NCI-H1105 treated with DMSO at 0.1 percent for 48 hours (cell line): ENCODE data around the gene ATXN7L1.
"Not testable (repeated sequence)": the region's sequence is repeated elsewhere in the genome, so short reads cannot be mapped to it uniquely, and the experiment has no call there.

Experiments
- DNase-seq: peaks from one replicate; lab custom pipeline; 2025; lab: John Stamatoyannopoulos, UW

Gene ATXN7L1

DNA sequence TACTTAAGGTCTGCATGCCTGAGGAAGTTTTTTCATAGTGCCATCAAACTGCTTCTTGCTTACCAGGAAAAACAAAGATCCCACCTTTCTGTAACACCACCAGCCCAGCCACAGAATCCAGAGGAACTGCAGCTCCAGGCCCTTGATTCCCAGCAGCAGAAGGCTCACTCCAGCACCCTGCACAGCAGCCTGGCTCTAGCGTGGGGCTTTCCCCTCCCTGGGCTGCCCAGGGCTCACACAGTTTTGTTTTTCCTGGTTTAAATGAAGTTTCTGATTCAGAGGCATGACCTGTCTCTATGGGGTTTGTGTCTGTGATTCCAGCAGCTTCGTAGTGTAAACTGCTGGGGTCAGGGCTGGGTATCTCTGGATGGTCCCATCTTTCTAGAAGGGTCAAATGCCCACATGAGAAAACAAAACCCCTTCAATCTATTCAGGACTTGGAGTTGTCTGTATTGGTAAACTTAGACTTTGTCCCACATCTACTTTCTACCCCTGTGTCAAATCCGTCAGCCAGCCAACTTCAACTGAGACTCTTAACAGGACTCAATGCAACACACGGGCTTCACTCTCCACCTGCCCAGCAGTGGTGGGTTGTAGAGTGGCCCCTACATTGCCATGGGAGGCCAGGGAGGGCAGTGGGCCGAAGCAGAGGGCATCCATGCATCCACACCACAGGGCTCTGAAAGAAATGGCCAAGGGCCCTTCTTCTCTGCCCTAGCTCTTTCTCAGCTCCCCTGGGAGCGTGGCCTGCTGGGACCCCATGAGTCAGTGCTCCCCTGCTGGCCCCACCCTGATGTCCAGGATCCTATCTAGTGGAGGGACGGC, 73.6 kb downstream of the ATXN7L1 start:
- DNase-seq, result no peak

DNA sequence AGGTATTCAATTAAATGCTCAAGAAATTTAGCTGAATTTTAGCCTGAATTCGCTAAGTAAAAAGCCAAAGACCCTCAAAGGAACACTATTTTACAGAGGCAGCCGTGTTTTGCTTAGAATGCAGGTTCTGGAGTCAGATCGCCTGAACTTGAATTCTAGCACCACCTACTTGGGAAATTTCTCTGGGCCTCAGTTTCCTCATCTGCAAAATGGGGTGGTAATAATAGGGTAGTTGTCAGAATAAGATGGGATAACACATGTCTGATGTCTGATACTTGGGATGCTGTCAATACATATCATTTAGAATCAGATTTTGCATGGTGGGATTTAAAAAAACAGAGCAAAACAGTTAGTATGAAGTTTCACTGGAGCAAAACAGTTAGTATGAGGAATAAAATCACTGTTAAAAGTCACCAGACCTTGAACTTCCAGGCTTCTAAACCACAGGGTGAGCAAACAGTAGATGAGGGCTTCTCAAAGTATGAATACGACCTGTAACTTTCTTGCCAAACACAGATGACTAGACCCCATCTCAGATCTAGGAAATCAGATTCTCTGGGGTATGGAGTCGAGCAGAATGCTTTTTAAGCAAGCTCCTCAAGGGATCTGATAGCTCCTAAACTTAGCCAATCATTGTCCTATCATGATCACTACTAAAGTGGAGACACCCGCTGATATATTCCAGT, 75.4 kb downstream of the ATXN7L1 start:
- DNase-seq, result no peak

DNA sequence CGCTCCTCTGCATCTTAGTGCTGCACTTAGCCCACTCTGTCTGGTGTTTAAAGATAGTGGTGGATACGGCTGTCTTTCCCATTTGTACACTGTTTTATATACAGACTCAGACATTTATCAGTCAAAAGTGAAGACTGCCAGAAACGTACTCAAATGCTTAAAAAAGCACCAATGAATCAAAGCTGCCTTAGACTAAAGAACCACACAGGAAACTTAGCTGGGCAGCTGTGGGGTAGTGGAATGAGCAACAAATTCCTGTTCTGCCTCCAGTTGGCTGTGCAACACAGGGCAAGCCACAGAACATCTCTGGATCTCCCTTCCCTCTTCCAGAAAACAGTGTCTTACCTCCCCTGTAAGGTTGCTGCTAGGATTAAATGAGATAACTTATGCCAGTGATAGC, 76.0 kb downstream of the ATXN7L1 start:
- no peak for DNase-seq

DNA sequence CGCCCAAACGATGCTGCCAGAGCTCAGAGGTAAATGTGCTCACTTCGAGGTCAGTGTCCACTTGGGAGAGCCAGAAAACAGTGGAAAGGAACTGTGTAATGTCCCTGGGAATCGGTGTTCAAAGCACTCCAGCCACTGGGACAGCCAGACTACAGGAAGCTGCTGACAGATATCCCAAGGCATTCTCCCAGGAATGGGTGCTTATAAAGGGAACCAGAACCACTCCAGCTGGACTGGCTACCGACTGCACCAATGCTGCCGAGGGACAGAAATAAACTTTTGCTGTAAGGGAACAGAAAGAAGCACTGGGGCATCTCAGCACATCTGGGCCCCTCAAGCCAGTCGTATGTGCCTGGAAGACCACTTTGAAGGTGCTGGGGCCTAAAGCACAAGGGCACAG, 76.7 kb downstream of the ATXN7L1 start:
- DNase-seq, result no peak

DNA sequence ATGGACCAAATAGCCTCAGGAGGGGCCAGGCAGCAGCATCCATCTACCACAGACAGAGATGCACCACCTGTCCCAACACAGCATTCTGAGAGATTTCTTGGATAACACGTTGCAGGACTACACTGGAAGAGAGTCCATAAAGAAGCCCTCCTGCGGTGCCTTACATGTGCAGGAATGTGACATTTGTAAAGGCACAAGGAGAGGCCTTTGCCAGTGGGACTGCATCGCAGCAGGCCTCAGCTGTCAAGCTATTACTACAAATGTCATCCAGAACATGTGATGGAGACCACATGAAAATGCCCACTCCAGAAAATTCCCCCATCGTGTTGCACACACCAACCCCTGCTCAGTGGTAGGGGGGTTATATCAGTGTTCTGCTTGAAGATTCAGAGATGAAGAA, 77.4 kb downstream of the ATXN7L1 start:
- no peak for DNase-seq

DNA sequence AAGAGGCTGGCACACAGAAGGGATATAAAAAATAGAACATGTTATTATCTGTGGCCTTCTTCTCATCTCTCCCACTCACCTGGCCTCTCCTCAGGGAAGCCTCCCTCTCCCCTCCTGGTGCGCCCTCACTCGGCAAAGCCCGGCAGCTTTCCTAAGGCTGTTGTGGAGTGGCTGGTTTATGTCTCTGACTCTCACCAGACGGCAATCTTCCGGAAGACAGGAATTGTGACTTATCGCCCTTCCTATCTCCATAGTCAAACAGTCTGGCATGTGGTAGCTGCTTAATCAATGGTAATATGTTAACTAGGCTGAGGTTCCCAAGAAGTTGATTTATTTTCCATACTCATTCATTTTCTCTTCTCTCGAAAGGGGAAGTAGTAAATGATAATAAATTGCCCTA, 78.7 kb downstream of the ATXN7L1 start:
- DNase-seq, result no peak

DNA sequence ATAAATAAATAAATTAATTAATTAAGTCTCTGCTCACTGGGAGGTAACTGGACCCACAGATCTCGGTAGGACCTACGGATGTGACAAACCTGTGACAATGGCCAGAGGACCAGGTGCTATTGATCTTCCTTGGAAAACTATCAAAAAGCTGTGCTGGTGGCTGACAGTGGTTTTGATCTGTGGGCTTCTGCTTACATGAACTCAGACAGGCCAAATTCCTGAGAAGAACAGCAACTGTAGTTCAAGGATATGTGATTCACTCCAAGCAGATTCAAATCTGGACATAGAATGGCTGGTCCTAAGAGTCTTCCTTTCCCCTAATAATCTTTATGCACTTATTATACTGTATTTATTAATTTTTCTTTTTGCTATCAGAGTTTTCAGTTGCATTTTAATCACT, 80.0 kb downstream of the ATXN7L1 start:
- no peak for DNase-seq

DNA sequence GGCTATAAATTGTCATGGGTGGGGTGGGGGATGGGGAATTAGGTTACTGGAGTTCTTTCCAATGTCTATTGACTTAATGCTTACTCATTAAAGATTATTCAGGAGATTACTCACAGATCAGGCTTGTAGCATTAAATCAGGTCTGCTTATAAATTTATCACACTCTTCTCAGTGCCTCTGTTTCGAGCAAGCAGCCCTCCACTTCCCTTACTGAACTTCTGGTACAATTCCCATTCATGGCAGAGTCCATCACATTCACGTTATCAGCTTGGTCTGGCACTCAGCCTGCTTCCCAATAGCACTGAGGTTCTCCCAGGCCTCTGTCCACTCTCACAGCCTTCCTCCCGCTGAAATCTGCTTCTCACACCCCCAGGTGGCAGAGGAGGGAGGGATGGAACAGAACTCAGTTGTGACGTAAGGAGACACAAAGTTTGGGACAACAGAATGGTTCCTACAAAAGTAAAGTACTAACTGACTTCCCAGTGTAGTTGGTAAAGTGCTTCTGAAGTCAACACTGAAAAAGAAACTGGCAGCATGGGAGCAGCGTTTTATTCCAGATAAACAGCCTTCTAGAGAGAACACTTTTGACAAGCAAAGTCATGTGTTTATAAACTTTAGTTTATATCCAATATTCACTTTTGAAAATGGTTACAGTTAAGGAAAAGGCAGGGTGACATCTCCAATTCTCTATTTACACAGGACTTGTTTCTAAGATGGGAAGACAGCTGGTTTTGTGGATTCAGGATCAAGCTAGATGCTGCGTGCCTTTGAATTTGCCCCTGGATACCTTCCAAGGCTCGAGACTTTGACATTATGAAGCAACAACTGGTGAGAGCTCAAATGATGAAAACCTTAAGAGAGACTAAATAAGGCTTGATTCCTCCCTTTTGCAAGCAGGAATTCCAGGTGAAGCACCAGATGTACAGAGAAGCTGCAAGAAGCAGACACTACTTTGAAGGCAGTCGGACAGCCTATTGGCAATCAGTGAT, 81.4 kb downstream of the ATXN7L1 start:
- DNase-seq, result no peak

DNA sequence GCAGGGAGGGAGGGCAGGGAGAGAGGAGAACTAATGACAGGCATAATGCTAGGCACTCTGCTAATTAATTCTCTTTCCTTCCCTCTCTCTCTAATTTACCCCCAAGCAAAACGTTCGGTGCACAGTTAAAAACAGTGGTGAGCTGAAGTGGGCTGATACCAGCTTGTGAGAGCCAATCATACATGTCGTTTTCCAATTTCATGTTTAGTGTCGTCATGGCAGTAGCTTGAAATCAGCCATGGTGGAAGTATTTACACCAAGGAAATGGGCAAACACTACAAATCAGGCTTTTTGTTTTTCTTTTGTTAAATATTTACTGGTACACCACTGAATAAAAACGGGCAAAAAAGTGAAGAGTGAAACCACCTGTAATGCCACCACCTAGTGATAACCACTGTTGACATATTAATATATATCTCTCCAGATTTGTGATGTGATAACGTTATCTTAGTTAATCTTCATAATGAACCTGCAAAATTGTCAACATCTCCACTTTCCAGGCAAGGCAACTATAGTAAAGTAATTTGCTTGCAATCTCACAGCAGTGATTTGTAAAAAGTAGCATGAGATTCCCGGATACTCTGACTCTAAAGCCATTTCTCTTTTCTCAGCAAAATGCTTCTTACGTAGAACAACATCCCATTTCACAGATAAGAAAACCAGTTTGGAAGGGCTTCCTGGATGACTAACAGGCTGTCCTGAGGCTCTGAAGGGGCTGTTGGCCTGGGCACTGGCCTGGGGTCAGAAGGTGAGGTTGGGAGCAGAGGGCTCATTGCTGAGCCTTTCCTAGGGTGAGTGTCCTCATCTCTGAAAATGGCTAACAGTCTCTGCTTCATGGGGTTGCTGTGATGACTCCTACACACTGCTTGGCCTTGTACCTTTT, 83.7 kb downstream of the ATXN7L1 start:
- DNase-seq, result no peak

DNA sequence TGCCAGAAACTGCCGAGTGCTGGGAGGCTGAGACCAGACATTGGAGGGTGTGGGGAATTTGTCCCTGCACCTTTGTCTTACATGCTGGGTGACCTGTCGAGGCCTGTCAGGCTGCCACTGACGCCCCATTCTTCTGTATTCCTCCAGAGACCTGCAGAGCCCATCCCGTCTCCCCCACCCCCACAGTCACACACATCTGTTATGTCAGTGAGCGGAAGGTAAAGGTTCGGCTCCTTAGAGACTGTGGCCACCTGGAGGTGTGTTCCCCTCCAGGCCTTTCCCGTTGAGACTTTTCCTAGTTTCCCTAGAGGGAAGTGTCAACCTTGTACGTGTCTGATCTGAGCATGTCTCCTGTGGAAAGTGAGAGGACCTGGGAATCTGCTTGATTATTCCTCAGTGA, 84.5 kb downstream of the ATXN7L1 start:
- no peak for DNase-seq

DNA sequence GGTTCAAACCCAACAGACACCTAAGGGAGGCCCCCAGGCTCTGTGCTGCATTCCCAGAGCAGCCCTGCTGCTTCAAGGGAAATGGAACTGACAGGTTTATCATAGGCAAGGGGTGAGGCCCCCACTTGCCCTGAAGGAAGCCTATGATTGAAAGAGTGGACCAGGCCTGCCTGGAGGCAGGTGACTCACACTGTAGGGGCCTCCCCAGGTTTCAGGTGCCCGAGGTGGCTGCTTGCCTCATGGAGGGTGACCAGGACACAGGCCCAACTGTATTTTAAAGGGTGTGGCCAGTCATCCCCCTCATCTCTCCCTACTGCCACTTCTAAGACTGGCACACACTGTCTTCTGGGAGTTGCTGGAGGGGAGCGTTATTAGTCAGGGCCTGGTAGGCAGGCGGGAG, 85.4 kb downstream of the ATXN7L1 start:
- DNase-seq, result no peak

DNA sequence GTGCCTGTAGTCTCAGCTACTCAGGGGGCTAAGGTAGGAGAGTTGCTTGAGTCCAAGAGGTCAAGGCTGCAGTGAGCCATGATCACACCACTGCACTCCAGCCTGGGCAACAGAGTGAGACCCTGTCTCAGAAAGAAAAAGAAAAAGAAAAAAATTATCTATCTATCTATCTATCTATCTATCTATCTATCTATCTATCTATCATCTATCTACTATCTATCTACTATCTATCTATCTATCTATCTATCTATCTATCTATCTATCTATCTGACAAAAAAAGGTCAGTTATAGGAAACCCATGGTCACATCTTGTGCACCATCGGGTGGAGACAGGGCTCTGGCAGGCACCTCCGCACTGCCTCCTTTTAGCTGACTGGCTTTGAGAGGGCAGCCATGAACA, 85.9 kb downstream of the ATXN7L1 start:
- DNase-seq, result not testable (repeated sequence)

DNA sequence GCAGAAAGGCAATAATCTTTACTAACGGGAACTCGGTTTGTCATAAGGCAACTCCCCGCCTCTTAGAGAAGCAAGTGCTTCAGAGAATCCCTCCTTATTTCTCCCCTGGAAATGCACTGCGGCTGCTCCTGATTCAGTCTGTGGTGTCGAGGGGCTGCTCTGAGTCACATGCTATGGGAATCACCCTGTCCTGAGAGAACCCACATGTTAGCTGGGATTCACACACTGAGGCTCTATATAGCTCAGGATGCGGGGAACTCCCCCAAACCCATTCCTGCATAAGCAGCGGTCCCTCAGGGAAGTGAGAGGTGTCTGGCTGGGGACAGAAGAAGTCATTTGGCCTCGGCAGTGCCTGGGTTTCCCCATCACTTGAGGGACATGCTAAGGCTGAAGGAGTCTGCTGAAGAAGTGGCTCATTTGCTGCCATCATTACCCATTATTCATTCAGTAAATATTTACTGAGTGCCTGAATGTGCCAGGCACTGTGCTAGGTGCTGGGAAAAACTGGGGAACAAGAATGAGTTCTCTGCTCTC, 87.5 kb downstream of the ATXN7L1 start:
- DNase-seq, result no peak

DNA sequence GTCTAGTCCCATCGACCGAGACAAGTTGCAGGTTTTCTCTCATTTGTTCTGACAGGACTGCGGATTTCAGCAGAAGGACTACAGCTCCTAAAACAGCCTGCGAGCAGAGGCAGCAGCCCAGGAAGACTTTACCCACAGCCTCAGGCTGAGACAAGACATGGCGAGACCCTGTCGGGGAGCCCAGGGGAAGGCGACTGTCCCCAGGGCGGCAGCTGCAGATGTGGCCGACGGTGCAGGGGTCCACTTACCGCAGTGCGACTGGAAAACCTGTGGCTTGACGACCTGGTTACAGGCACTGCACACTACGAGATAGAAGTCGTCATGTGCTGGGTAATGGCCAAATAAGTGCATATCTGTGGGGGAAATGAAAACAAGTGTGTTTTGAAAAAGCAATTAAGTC, 88.0 kb downstream of the ATXN7L1 start:
- DNase-seq, result no peak

DNA sequence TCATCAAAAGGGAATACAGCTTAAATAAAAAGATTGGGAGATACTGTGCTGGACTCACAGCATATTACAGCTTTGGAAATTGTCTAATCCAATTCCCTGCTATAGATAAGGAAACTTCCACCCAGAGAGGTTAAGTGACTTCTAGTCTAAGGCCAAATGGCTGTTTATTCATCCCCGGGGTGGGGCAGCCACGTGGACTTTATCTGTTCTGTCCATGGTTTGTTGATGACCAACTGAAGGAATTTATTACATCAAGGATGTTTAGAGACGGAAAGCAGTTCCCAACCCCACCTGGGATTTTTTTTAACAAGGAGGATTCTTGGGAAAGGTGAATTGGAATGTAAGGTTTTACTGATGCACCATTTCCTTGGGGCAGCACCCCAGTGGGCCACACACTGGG, 88.6 kb downstream of the ATXN7L1 start:
- DNase-seq, result no peak

DNA sequence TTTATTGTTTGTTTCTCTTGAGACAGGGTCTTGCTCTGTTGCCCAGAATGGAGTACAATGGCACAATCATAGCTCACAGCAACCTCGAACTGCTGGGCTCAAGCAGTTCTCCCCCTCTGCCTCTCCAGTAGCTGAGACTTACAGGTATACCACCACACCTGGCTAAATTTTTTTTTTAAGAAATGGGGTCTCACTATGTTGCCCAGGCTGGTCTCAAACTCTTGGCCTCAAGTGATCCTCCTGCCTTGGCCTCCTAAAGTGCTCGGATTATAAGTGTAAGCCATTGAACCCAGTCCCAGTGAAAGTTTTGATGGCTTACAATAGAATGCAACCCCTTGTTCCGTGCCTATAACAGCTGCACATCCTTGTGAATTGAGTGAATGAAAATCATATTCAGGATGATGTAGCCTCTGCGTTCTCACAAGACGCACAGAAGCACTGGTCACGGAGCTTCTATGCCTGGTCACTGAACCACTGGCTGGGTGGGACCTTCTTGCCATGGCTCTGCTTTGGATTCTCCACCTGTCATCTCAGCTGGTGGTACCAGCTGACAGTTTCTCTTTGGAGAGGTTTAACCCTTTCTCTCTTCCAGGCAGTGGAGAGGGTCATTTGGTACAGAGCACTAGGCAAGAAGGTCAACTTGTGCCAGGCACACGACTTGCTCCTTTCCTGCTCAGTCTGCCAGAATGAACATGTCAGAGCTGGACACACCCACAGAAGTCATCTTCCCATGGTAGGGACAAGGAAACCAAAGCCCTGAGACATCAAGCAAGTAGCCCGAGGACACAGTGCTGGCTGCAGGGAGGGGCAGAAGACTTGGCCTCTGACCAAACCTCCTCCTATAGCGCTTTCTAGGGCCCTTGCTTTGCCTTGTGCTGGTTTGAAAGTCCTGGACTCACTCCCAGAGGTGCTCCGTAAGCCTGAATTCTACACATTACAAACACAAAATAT, 89.6 kb downstream of the ATXN7L1 start:
- DNase-seq, result no peak

DNA sequence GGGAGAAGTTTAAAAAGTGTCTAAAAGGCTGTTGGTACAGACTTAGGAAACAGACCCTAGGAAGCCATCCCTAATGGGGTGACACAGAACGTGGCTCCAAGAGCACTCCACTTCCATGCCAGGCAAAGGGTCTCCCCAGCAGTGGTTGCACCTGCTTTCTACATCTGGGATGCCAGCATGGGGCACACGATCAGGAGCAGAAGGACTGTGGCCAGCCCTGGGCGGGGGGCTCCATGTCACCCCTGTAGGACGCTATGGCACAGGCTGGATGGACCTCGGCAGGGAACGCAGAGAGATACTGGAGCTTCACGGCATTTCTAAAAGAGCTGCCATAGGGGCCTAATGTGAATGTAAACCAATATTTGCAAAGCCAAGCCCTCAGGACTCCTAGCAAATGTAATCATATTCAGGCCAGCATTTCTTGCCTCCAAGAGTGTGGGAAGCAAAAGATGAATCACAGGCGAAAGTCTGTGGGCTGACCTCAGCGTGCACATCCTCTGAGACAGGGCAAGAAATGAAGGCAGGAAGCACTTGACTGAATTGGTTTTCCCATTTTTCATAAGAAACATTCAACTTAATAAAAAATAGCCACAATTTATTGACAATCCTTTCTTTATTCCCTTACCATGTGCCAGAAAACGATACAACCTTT, 93.9 kb downstream of the ATXN7L1 start:
- DNase-seq, result no peak

DNA sequence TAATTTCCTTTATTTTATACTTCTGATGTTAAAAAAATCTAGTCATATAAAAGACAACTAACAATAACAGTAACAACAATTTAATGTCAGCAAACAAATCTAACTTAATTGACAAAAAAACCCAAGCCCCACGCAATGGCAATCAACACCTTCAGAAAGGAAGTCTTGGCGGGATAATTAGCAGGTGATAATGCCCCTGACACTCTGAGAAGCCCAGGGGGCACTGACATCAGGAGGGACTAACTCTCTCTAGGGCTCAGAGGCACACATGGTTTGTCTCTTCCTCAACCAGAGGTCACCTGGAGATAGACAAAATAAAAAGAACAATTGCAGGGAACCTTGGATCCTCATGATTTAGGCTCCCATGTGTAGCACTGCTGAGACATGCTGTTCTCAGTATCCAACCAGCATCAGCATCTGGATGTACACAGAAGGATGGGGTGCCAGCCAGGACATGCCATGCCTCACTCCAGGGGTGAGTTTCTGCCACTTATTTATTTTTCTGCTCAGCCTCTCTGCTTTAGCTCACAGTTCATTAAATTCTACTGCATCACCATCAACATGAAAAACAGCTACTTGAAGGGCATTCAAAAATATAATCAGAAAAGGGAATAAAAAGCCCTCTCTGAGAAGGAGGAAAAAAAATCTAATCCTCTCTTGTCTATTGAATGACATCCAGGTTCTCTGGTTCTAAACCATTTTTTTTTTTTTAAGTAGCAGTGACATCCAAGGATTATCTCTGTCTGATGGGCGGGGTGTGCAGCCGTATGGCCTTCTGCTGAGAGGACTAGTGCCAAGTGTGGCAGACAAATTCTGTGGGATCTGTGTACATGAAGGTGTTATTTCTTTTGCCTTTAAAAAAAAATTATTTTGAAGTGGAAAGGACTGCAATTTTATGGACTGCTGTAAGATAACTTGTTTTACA, 96.3 kb downstream of the ATXN7L1 start:
- no peak for DNase-seq
